Mesenchymal stem cell (in vitro differentiated cells and primary cell): Measurements from ENCODE around the gene PATL1.

Experiments
- DNase-seq: peaks from one replicate; pipeline ENCODE4 v3.0.0-alpha.2; 2013
- H2AFZ ChIP-seq: one replicate; pipeline ENCODE4 v1.6.1; 2013; ENCODE audit warnings: low read depth, mild to moderate bottlenecking, control low read depth, inconsistent platforms, low read length, moderate library complexity
- H2AK5ac ChIP-seq: 2 replicates; pipeline ENCODE4 v1.6.1; 2013; ENCODE audit warnings: low read length, moderate library complexity, mild to moderate bottlenecking, inconsistent platforms; ENCODE audit not compliant: severe bottlenecking
- H2BK120ac ChIP-seq: one replicate; pipeline ENCODE4 v1.6.1; 2013; ENCODE audit warnings: low read depth, mild to moderate bottlenecking, inconsistent platforms, low read length, moderate library complexity
- H2BK12ac ChIP-seq, 2 experiments: one replicate each; pipeline ENCODE4 v1.6.1; 2013; ENCODE audit warnings: inconsistent platforms in 2 of 2, low read length in 2 of 2, mild to moderate bottlenecking in 2 of 2, moderate library complexity in 2 of 2, control low read depth in 1 of 2
- H2BK15ac ChIP-seq: one replicate; pipeline ENCODE4 v1.6.1; 2013; ENCODE audit warnings: mild to moderate bottlenecking, low read depth, inconsistent platforms; ENCODE audit not compliant: poor library complexity, severe bottlenecking
- H2BK5ac ChIP-seq: 2 replicates; pipeline ENCODE4 v1.6.1; 2013; ENCODE audit warnings: low read depth, mild to moderate bottlenecking, low read length, control low read depth, inconsistent platforms; ENCODE audit not compliant: poor library complexity, severe bottlenecking
- H3K14ac ChIP-seq, 2 experiments: one replicate each; pipeline ENCODE4 v1.6.1; 2013; ENCODE audit warnings: inconsistent platforms in 2 of 2, low read length in 2 of 2, control low read depth in 1 of 2, mild to moderate bottlenecking in 1 of 2, moderate library complexity in 1 of 2
- H3K18ac ChIP-seq, 2 experiments: one replicate each; pipeline ENCODE4 v1.6.1; 2013; ENCODE audit warnings: inconsistent platforms in 2 of 2, low read length in 2 of 2, control low read depth in 1 of 2, low read depth in 1 of 2, mild to moderate bottlenecking in 1 of 2
- H3K23ac ChIP-seq, 2 experiments: one replicate each; pipeline ENCODE4 v1.6.1; 2013; ENCODE audit warnings: inconsistent platforms in 2 of 2, low read length in 2 of 2, mild to moderate bottlenecking in 2 of 2, moderate library complexity in 2 of 2, control low read depth in 1 of 2
- H3K27ac ChIP-seq: 2 replicates; pipeline ENCODE4 v1.5.1; 2013; ENCODE audit warnings: mild to moderate bottlenecking, moderate library complexity, low read length, control low read depth, inconsistent platforms; ENCODE audit not compliant: poor library complexity, severe bottlenecking
- H3K27me3 ChIP-seq, 2 experiments: 2 replicates each; pipeline versions ENCODE4 v1.6.1 to v1.7.0; 2013; ENCODE audit warnings: low read length in 2 of 2, mild to moderate bottlenecking in 2 of 2, moderate library complexity in 2 of 2, control low read depth in 1 of 2, inconsistent platforms in 1 of 2; ENCODE audit not compliant: control insufficient read depth in 1 of 2, insufficient read depth in 1 of 2
- H3K36me3 ChIP-seq, 2 experiments: 2 replicates each; pipeline versions ENCODE4 v1.6.1 to v1.7.0; 2013; ENCODE audit warnings: low read length in 2 of 2, control low read depth in 1 of 2, inconsistent platforms in 1 of 2, low read depth in 1 of 2, mild to moderate bottlenecking in 1 of 2; ENCODE audit not compliant: insufficient read depth in 2 of 2, control insufficient read depth in 1 of 2
- H3K4ac ChIP-seq, 2 experiments: one replicate each; pipeline ENCODE4 v1.6.1; 2013; ENCODE audit warnings: inconsistent platforms in 2 of 2, low read length in 2 of 2, mild to moderate bottlenecking in 2 of 2, moderate library complexity in 2 of 2, control low read depth in 1 of 2, low read depth in 1 of 2
- H3K4me1 ChIP-seq: 2 replicates; pipeline ENCODE4 v1.6.1; 2013; ENCODE audit warnings: low read depth, low read length, control low read depth; ENCODE audit not compliant: control insufficient read depth, insufficient read depth
- H3K4me2 ChIP-seq: 2 replicates; pipeline ENCODE4 v1.6.1; 2013; ENCODE audit warnings: low read length, mild to moderate bottlenecking, inconsistent platforms; ENCODE audit not compliant: poor library complexity, severe bottlenecking
- H3K4me3 ChIP-seq, 2 experiments: 2 replicates each; pipeline versions ENCODE4 v1.5.1 to v1.7.0; 2013; ENCODE audit warnings: low read length in 2 of 2, mild to moderate bottlenecking in 2 of 2, control low read depth in 1 of 2, low read depth in 1 of 2; ENCODE audit not compliant: insufficient read depth in 1 of 2
- H3K79me1 ChIP-seq: replicated peaks from 2 replicates; pipeline ENCODE4 v1.6.1; 2013; ENCODE audit warnings: mild to moderate bottlenecking, control low read depth, low read length, inconsistent platforms; ENCODE audit not compliant: poor library complexity, severe bottlenecking
- H3K9ac ChIP-seq: 2 replicates; pipeline ENCODE4 v1.7.0; 2013; ENCODE audit warnings: mild to moderate bottlenecking, low read length, moderate library complexity
- H3K9me3 ChIP-seq: 2 replicates; pipeline ENCODE4 v1.7.0; 2013; ENCODE audit warnings: mild to moderate bottlenecking, low read length; ENCODE audit not compliant: control insufficient read depth
- H4K8ac ChIP-seq: one replicate; pipeline ENCODE4 v1.6.1; 2013; ENCODE audit warnings: inconsistent platforms, mild to moderate bottlenecking, low read length, moderate library complexity
- H4K91ac ChIP-seq: one replicate; pipeline ENCODE4 v1.6.1; 2013; ENCODE audit warnings: mild to moderate bottlenecking, low read length, inconsistent platforms
- WGBS: methylation state at CpG from one replicate; pipeline ENCODE4 v1.1.7; 2013; ENCODE audit warnings: mixed read lengths; 5-methylcytosine and 5-hydroxymethylcytosine counted together

Gene PATL1

GRCh38 chr11:59607703-59608454 is 61.0 kb downstream of the PATL1 start:
- Histone ChIP-seq H3K36me3 (peaks cover 36 to 80% of the 10 kb centered on the region in 2 experiments), H4K91ac (no peak overlapping the region), H4K8ac (no peak overlapping the region), H2AFZ (no peak overlapping the region), H3K18ac (no peak overlapping the region), H3K23ac (no peak overlapping the region), H2AK5ac (no peak overlapping the region), H2BK12ac (no peak overlapping the region), H3K4me1 (peaks cover 2% of the 10 kb centered on the region), H3K27ac (no peak overlapping the region), H3K9me3 (no peaks in the 10 kb centered on the region), H2BK120ac (no peak overlapping the region), H3K14ac (no peak overlapping the region), H3K27me3 (no peaks in the 10 kb centered on the region), H3K79me1 (peaks cover 34% of the 10 kb centered on the region), H3K9ac (no peak overlapping the region), H2BK15ac (no peak overlapping the region), H3K4me3 (no peak overlapping the region), H2BK5ac (no peak overlapping the region), H3K4ac (no peak overlapping the region), H3K4me2 (no peak overlapping the region)
- WGBS: 100% methylated on average over 6 of the region's 6 CpGs
- no peak for DNase-seq

- Histone ChIP-seq H2BK120ac (no peak overlapping the region), H3K9me3 (no peaks in the 10 kb centered on the region), H3K4me2 (no peak overlapping the region), H3K4ac (no peak overlapping the region), H2BK12ac (no peak overlapping the region), H3K23ac (no peak overlapping the region), H3K4me1 (no peaks in the 10 kb centered on the region), H3K27ac (no peak overlapping the region), H2AK5ac (no peak overlapping the region), H4K8ac (no peak overlapping the region), H2AFZ (no peak overlapping the region), H3K18ac (no peak overlapping the region), H3K9ac (no peak overlapping the region), H3K79me1 (peaks cover 37% of the 10 kb centered on the region), H4K91ac (no peak overlapping the region), H3K4me3 (no peak overlapping the region), H3K14ac (no peak overlapping the region), H3K36me3 (peaks cover 49 to 97% of the 10 kb centered on the region in 2 experiments), H2BK15ac (no peak overlapping the region), H3K27me3 (no peaks in the 10 kb centered on the region), H2BK5ac (no peak overlapping the region)
- WGBS: 94% methylated on average over 6 of the region's 6 CpGs
- DNase-seq: no peak
Observed at GRCh38 chr11:59602432-59602831, 66.4 kb downstream of the PATL1 start.

- no peak overlapping the region for H2AK5ac ChIP-seq
- H3K14ac ChIP-seq: no peak overlapping the region
- H3K18ac ChIP-seq: no peak overlapping the region
- H3K36me3 ChIP-seq: peaks cover 52 to 97% of the 10 kb centered on the region in 2 experiments
- H3K27ac ChIP-seq: no peak overlapping the region
- no peaks in the 10 kb centered on the region for H3K9me3 ChIP-seq
- no peak overlapping the region for H2BK15ac ChIP-seq
- no peak overlapping the region for H3K23ac ChIP-seq
- H3K4me2 ChIP-seq: no peak overlapping the region
- H3K4me3 ChIP-seq: no peak overlapping the region
- H2AFZ ChIP-seq: no peak overlapping the region
- no peak overlapping the region for H3K9ac ChIP-seq
- H2BK120ac ChIP-seq: no peak overlapping the region
- no peak overlapping the region for H2BK12ac ChIP-seq
- H3K79me1 ChIP-seq: peaks cover 38% of the 10 kb centered on the region
- H3K4me1 ChIP-seq: no peaks in the 10 kb centered on the region
- H4K8ac ChIP-seq: no peak overlapping the region
- no peak overlapping the region for H4K91ac ChIP-seq
- DNase-seq: no peak
- no peak overlapping the region for H2BK5ac ChIP-seq
- H3K27me3 ChIP-seq: no peaks in the 10 kb centered on the region
- WGBS: 93% methylated on average over 4 of the region's 4 CpGs
- H3K4ac ChIP-seq: no peak overlapping the region
Observed at GRCh38 chr11:59601788-59602187, 67.0 kb downstream of the PATL1 start.

GRCh38 chr11:59600636-59601035 is 68.2 kb downstream of the PATL1 start:
- H3K9me3 ChIP-seq: no peaks in the 10 kb centered on the region
- 96% methylated on average over 4 of the region's 4 CpGs for WGBS
- no peaks in the 10 kb centered on the region for H3K4me1 ChIP-seq
- no peak overlapping the region for H3K18ac ChIP-seq
- no peak overlapping the region for H3K23ac ChIP-seq
- no peak overlapping the region for H3K27ac ChIP-seq
- no peak overlapping the region for H4K91ac ChIP-seq
- no peak overlapping the region for H3K9ac ChIP-seq
- no peak overlapping the region for H2BK120ac ChIP-seq
- H3K4me3 ChIP-seq: no peak overlapping the region
- no peak overlapping the region for H3K14ac ChIP-seq
- H2AFZ ChIP-seq: no peak overlapping the region
- H3K4ac ChIP-seq: no peak overlapping the region
- no peak overlapping the region for H2BK15ac ChIP-seq
- H2BK12ac ChIP-seq: no peak overlapping the region
- H4K8ac ChIP-seq: no peak overlapping the region
- H2AK5ac ChIP-seq: no peak overlapping the region
- H3K79me1 ChIP-seq: peaks cover 41% of the 10 kb centered on the region
- no peak overlapping the region for H3K4me2 ChIP-seq
- no peak for DNase-seq
- H2BK5ac ChIP-seq: no peak overlapping the region
- no peaks in the 10 kb centered on the region for H3K27me3 ChIP-seq
- peaks cover 61 to 95% of the 10 kb centered on the region in 2 experiments for H3K36me3 ChIP-seq
